Left colon (tissue), 2 donors: ENCODE data around the gene BSDC1. TPM values are rescaled to one million over a fixed set of nuclear protein-coding genes. Genes with fewer than 3 reads are reported as not detected.
"Not testable (repeated sequence)": the region's sequence is repeated elsewhere in the genome, so short reads cannot be mapped to it uniquely, and the experiment has no call there.

Experiments used
- ATAC-seq: fragments of 200-7000 bp; cut with Tn5 transposase; one replicate; pipeline ENCODE4 v1.9.1; 2020; ENCODE audit warnings: mild to moderate bottlenecking, moderate library complexity
- DNase-seq, 2 donors: peaks; one replicate each; pipeline ENCODE4 v3.0.0-alpha.2; 2020
- intact Hi-C, 2 donors: fragments of 100-400 bp; cut with DNase I in 1 of 2; cut with micrococcal nuclease in 1 of 2; formaldehyde crosslinking; loops; one replicate each; pipeline versions ENCODE4 v1.11.2 to v1.14.0; 2022; cut with DNase I, micrococcal nuclease
- total RNA-seq, 2 donors: library from RNA; stranded (reverse); fragmentation: NEBNext Ultra II Directional; extraction: Animal tissue kit (Norgen Biotek cat#: 25700); gene quantifications; one replicate each; pipeline ENCODE4 v1.2.1, GENCODE V29; 2021
- donor health status: DM: no; HTN: no; CAD: no.
- donor health status: DM: yes; HTN: yes; CAD: no.

Gene BSDC1
- total RNA-seq, 2 donors from 2014 or later: 73.0 to 87.9 TPM

- ATAC-seq (no peak), DNase-seq (no peak)
- intact Hi-C loops: no loop called here
These were observed 31.5 kb downstream of the BSDC1 start, which contains the start of the genes FAM229A and TSSK3 for GRCh38 chr1:32362474-32363313. Gene FAM229A, minus strand, starts transcription at chr1:32362485. Its CDS starts 394 bp downstream, at chr1:32362091. Gene TSSK3, plus strand, starts transcription at chr1:32362539. Its CDS starts 163 bp downstream, at chr1:32362702.

GRCh38 chr1:32361674-32362473 is 32.4 kb downstream of the BSDC1 start:
- DNase-seq: peak in 1 of 2 donors; percentile 56
- peak; percentile 74 for ATAC-seq
- intact Hi-C loops: no loop called here

- ATAC-seq (no peak), DNase-seq (no peak)
- intact Hi-C loops: no loop called here
These were observed 33.0 kb downstream of the BSDC1 start for GRCh38 chr1:32361308-32361673.

- ATAC-seq: no peak
- intact Hi-C loops: no loop called here
- DNase-seq: no peak
These were observed 35.8 kb downstream of the BSDC1 start for GRCh38 chr1:32358435-32358834.

GRCh38 chr1:32357614-32358013 is 36.6 kb downstream of the BSDC1 start:
- intact Hi-C loops: no loop called here
- no peak for DNase-seq
- no peak for ATAC-seq

- DNase-seq (no peak), ATAC-seq (no peak)
- intact Hi-C loops: no loop called here
These were observed 37.8 kb downstream of the BSDC1 start for GRCh38 chr1:32356478-32356877.

- ATAC-seq, intact Hi-C loops, DNase-seq: not testable (repeated sequence)
These were observed 38.5 kb downstream of the BSDC1 start for GRCh38 chr1:32355778-32356177.

GRCh38 chr1:32353886-32354570 is 40.2 kb downstream of the BSDC1 start:
- DNase-seq (no peak), ATAC-seq (no peak)
- intact Hi-C loops: no loop called here

GRCh38 chr1:32353431-32353830 is 40.8 kb downstream of the BSDC1 start:
- DNase-seq (no peak), ATAC-seq (no peak)
- intact Hi-C loops: no loop called here

- intact Hi-C loops: no loop called here
- ATAC-seq: no peak
- no peak for DNase-seq
These were observed 41.3 kb downstream of the BSDC1 start for GRCh38 chr1:32352831-32353383.

- intact Hi-C loops: no loop called here
- DNase-seq (no peak), ATAC-seq (no peak)
These were observed 41.9 kb downstream of the BSDC1 start for GRCh38 chr1:32352239-32352745.

GRCh38 chr1:32351399-32352238 is 42.6 kb downstream of the BSDC1 start:
- peak; percentile 95 for DNase-seq
- intact Hi-C loops: no loop called here
- peak; percentile 93 for ATAC-seq

- intact Hi-C loops: no loop called here
These were observed 43.3 kb downstream of the BSDC1 start for GRCh38 chr1:32350785-32351398.

GRCh38 chr1:32349211-32349708 is 45.0 kb downstream of the BSDC1 start:
- DNase-seq: no peak
- intact Hi-C loops: no loop called here
- no peak for ATAC-seq

More at GRCh38 chr1:32350785-32351398, 43.3 kb downstream of the BSDC1 start:
- ATAC-seq (peak; percentile 73), DNase-seq (peak; percentile 77 to 90)

GRCh38 chr1:32346532-32347157 is 47.6 kb downstream of the BSDC1 start:
- intact Hi-C loops: no loop called here
- DNase-seq (no peak), ATAC-seq (no peak)

GRCh38 chr1:32345289-32345827 is 48.9 kb downstream of the BSDC1 start:
- peak; percentile 59 for ATAC-seq
- DNase-seq: peak in 1 of 2 donors; percentile 43
- intact Hi-C loops: no loop called here

GRCh38 chr1:32342704-32343103 is 51.5 kb downstream of the BSDC1 start:
- no peak for ATAC-seq
- intact Hi-C loops: no loop called here
- no peak for DNase-seq
